A673 (cell line): ENCODE data around the gene NDUFB11.
"Not testable (repeated sequence)": the region's sequence is repeated elsewhere in the genome, so short reads cannot be mapped to it uniquely, and the experiment has no call there.

ENCODE experiments used
- EZH2 ChIP-seq: fragments of 200-600 bp; sonication (generic); IDR thresholded peaks from 2 replicates; pipeline ENCODE4 v1.6.1; 2017; ENCODE audit warnings: borderline replicate concordance, low read depth, mild to moderate bottlenecking, mixed read lengths, antibody characterized with exemption, low read length; ENCODE audit not compliant: poor library complexity, severe bottlenecking
- TF ChIP-seq, protein P1 (sequence below): fragments of 300-800, 200-600 bp; sonication (generic); conservative IDR thresholded peaks from 2 replicates; pipeline ENCODE4 v1.5.1; 2017; ENCODE audit warnings: low read depth, mild to moderate bottlenecking, antibody characterized with exemption, low read length, moderate library complexity, mixed read lengths

- TF ChIP-seq, protein P1, sequence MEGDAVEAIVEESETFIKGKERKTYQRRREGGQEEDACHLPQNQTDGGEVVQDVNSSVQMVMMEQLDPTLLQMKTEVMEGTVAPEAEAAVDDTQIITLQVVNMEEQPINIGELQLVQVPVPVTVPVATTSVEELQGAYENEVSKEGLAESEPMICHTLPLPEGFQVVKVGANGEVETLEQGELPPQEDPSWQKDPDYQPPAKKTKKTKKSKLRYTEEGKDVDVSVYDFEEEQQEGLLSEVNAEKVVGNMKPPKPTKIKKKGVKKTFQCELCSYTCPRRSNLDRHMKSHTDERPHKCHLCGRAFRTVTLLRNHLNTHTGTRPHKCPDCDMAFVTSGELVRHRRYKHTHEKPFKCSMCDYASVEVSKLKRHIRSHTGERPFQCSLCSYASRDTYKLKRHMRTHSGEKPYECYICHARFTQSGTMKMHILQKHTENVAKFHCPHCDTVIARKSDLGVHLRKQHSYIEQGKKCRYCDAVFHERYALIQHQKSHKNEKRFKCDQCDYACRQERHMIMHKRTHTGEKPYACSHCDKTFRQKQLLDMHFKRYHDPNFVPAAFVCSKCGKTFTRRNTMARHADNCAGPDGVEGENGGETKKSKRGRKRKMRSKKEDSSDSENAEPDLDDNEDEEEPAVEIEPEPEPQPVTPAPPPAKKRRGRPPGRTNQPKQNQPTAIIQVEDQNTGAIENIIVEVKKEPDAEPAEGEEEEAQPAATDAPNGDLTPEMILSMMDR = not testable (repeated sequence)
- TF ChIP-seq EZH2 = not testable (repeated sequence)
These were observed 20.0 kb downstream of the NDUFB11 start for GRCh38 chrX:47124466-47124865.
